K562 (cell line): ENCODE measurements around the gene GALNT15. TPM values are rescaled to one million over a fixed set of nuclear protein-coding genes. Genes with fewer than 3 reads are reported as not detected.
A peak's percentile ranks its signal among the peaks of the same experiment; 100 is the strongest.

Experiments used
- ATAC-seq: fragments of 200-7000 bp; cut with Tn5 transposase; 3 replicates; pipeline ENCODE4 v1.9.1; 2020; ENCODE audit warnings: moderate library complexity
- BruUV-seq: library from RNA; stranded (reverse); fragments of 400-500 nt; replicated peaks from 2 replicates; lab custom pipeline; 2021; lab: Mats Ljungman, UMichigan
- CTCF ChIA-PET: fragments of 300-600 bp; formaldehyde crosslinking; extraction: SDS; loops from one replicate; lab custom pipeline; 2021; ENCODE audit warnings: low intra/inter-chr PET ratio; lab: Yijun Ruan, JAX
- POLR2A ChIA-PET: fragments of 300-600, 350-650 bp; sonication (Branson Sonifier 250); formaldehyde crosslinking; extraction: SDS; loops from one replicate; lab custom pipeline; 2021; ENCODE audit warnings: antibody characterized with exemption, inconsistent platforms; lab: Yijun Ruan, JAX
- DNase-seq, 4 experiments: peaks; one replicate each; pipeline versions ENCODE4 v3.0.0 to v3.0.0-alpha.2; 2011 to 2018; ENCODE audit warnings: low spot score in 3 of 4, mixed read lengths in 3 of 4; ENCODE audit errors: extremely low read depth in 1 of 4
- FAIRE-seq: peaks from 2 replicates; lab custom pipeline; 2011; peaks lifted over from hg19 to GRCh38; lab: Jason Lieb, UNC
- H2AFZ ChIP-seq: 2 replicates; pipeline ENCODE4 v1.6.0; 2011; ENCODE audit warnings: low read depth, low read length, control low read depth, inconsistent platforms
- H3K27ac ChIP-seq: fragments of 200-600 bp; 3 replicates; pipeline ENCODE4 v1.8.0; 2011; ENCODE audit warnings: low read depth, mild to moderate bottlenecking, control low read depth, inconsistent platforms, low read length, moderate library complexity, mixed read lengths; ENCODE audit errors: extremely low read depth
- H3K27me3 ChIP-seq, 2 experiments: fragments of 300-600 bp in 1 of 2; 2 replicates in 1 of 2; 3 replicates in 1 of 2; pipeline versions ENCODE4 v1.6.0 to v1.8.0; 2011; ENCODE audit warnings: inconsistent platforms in 2 of 2, low read length in 2 of 2, mild to moderate bottlenecking in 1 of 2, mixed read lengths in 1 of 2, moderate library complexity in 1 of 2; ENCODE audit not compliant: control insufficient read depth in 2 of 2, insufficient read depth in 2 of 2
- H3K36me3 ChIP-seq: fragments of 300-600 bp; 3 replicates; pipeline ENCODE4 v1.8.0; 2011; ENCODE audit warnings: mild to moderate bottlenecking, low read length, inconsistent platforms; ENCODE audit not compliant: control insufficient read depth, insufficient read depth
- H3K4me1 ChIP-seq, 2 experiments: fragments of 200-600 bp in 1 of 2; replicated peaks in 1 of 2; 2 replicates in 1 of 2; 3 replicates in 1 of 2; pipeline versions ENCODE4 v1.5.1 to v1.8.0; 2011; ENCODE audit warnings: inconsistent platforms in 2 of 2, low read length in 2 of 2, mild to moderate bottlenecking in 1 of 2, mixed read lengths in 1 of 2, moderate library complexity in 1 of 2; ENCODE audit not compliant: control insufficient read depth in 2 of 2, insufficient read depth in 2 of 2
- H3K4me2 ChIP-seq: 2 replicates; pipeline ENCODE4 v1.6.1; 2011; ENCODE audit warnings: low read length, control low read depth, inconsistent platforms, mixed read lengths; ENCODE audit not compliant: insufficient read depth
- H3K4me3 ChIP-seq: fragments of 200-600 bp; sonication (generic), shearing (Covaris generic); 2 replicates; pipeline ENCODE4 v1.5.1; 2016; ENCODE audit warnings: control low read depth, inconsistent platforms
- H3K79me2 ChIP-seq: fragments of 200-600 bp; 3 replicates; pipeline ENCODE4 v1.8.0; 2011; ENCODE audit warnings: low read length, inconsistent platforms; ENCODE audit not compliant: control insufficient read depth, insufficient read depth
- H3K9ac ChIP-seq, 2 experiments: 2 replicates each; pipeline versions ENCODE4 v1.6.0 to v1.6.1; 2011; ENCODE audit warnings: low read depth in 2 of 2, low read length in 2 of 2, control low read depth in 1 of 2, inconsistent platforms in 1 of 2, mild to moderate bottlenecking in 1 of 2, mixed read lengths in 1 of 2; ENCODE audit not compliant: insufficient read depth in 1 of 2
- H3K9me1 ChIP-seq: one replicate; pipeline ENCODE4 v1.6.0; 2011; ENCODE audit warnings: inconsistent platforms, mild to moderate bottlenecking, low read length, moderate library complexity; ENCODE audit not compliant: control insufficient read depth, insufficient read depth
- H3K9me3 ChIP-seq: replicated peaks from 2 replicates; pipeline ENCODE4 v1.5.1; 2011; ENCODE audit warnings: low read depth, low read length, inconsistent platforms; ENCODE audit not compliant: control insufficient read depth, insufficient read depth
- H4K20me1 ChIP-seq: replicated peaks from 2 replicates; pipeline ENCODE4 v1.6.1; 2011; ENCODE audit warnings: low read length, inconsistent platforms, mixed read lengths; ENCODE audit not compliant: control insufficient read depth, insufficient read depth
- DNMT1 ChIP-seq: fragments of 450-650 bp; IDR thresholded peaks from 2 replicates; pipeline ENCODE4 v1.6.1; 2016; ENCODE audit warnings: antibody characterized with exemption, mild to moderate bottlenecking
- RAD21 ChIP-seq, 2 experiments: fragments of 250-450 bp in 1 of 2; fragments of 450-650 bp in 1 of 2; sonication (Bioruptor Pico) in 1 of 2; formaldehyde crosslinking in 1 of 2; IDR thresholded peaks in 1 of 2; conservative IDR thresholded peaks in 1 of 2; 2 replicates each; pipeline versions ENCODE4 v1.4.0 to v1.8.0; 2020 to 2022; ENCODE audit warnings: mild to moderate bottlenecking in 2 of 2, moderate library complexity in 1 of 2
- SAP30 ChIP-seq: fragments of 200-600 bp; sonication (generic); IDR thresholded peaks from 2 replicates; pipeline ENCODE4 v1.6.1; 2012; ENCODE audit warnings: borderline replicate concordance, low read depth, mild to moderate bottlenecking, moderate library complexity, low read length, control low read depth, inconsistent platforms; ENCODE audit not compliant: insufficient read depth, poor library complexity, severe bottlenecking
- SMC3 ChIP-seq: conservative IDR thresholded peaks from 2 replicates; pipeline ENCODE4 v1.6.1; 2011; ENCODE audit warnings: low read depth, low read length, improper control_type of control experiment; ENCODE audit not compliant: insufficient read depth
- WGBS: fragments of 100-300 bp; shearing (Covaris generic); methylation state at CpG from one replicate; pipeline ENCODE4 v1.1.6; 2016; ENCODE audit warnings: low coverage, mixed read lengths; ENCODE audit not compliant: insufficient coverage; ENCODE audit errors: missing lambda C conversion rate; 5-methylcytosine and 5-hydroxymethylcytosine counted together
- in situ Hi-C: fragments of 300-500 bp; cut with MboI; formaldehyde crosslinking; loops from 4 replicates; pipeline ENCODE4 v1.15.0; 2018; ENCODE audit warnings: inconsistent platforms, mixed read lengths
- intact Hi-C: fragments of 100-400 bp; cut with micrococcal nuclease; formaldehyde crosslinking; loops from 2 replicates; pipeline ENCODE4 v1.14.2; 2022
- polyA plus RNA-seq, 8 experiments: library from polyadenylated mRNA; depleted of rRNA in 4 of 8; stranded (reverse) in 5 of 8; unstranded in 3 of 8; fragments of >200 nt; fragmentation: Nextera tagmentation in 2 of 8; fragmentation: Illumina TruSeq in 1 of 8; extraction: Ambion mirVana in 2 of 8; extraction: Trizol in 1 of 8; gene quantifications; 2 replicates each; pipeline versions ENCODE4 v1.2.1 to v1.2.3, GENCODE V29; 2011 to 2014; ENCODE audit warnings: inconsistent platforms in 1 of 8, missing spikeins in 1 of 8
- total RNA-seq, 7 experiments: library from RNA; depleted of rRNA in 6 of 7; stranded (reverse); fragments of >200 nt in 6 of 7; fragmentation: Illumina TruSeq in 2 of 7; extraction: Trizol in 2 of 7; gene quantifications; 2 replicates each; pipeline versions ENCODE4 v1.2.1 to v1.2.3, GENCODE V29; 2011 to 2021; ENCODE audit warnings: low replicate concordance in 1 of 7
- TF ChIP-seq, protein P1 (sequence below): IDR thresholded peaks from 2 replicates; pipeline ENCODE4 v1.6.1; 2011; ENCODE audit warnings: borderline replicate concordance, low read depth, mild to moderate bottlenecking, moderate library complexity, low read length; ENCODE audit not compliant: insufficient read depth, poor library complexity, severe bottlenecking
- TF ChIP-seq, protein P2 (sequence below), 2 experiments: fragments of 450-650 bp; formaldehyde crosslinking in 1 of 2; IDR thresholded peaks; 2 replicates each; pipeline versions ENCODE4 v1.4.0 to v1.6.1; 2014 to 2020; ENCODE audit warnings: mild to moderate bottlenecking in 2 of 2, borderline replicate concordance in 1 of 2, low read depth in 1 of 2
- TF ChIP-seq, protein P3 (sequence below), 3 experiments: IDR thresholded peaks in 2 of 3; conservative IDR thresholded peaks in 1 of 3; 2 replicates each; pipeline ENCODE4 v1.5.1; 2011 to 2012; ENCODE audit warnings: low read length in 3 of 3, mild to moderate bottlenecking in 3 of 3, control low read depth in 2 of 3, improper control_type of control experiment in 1 of 3, inconsistent platforms in 1 of 3, low read depth in 1 of 3, mixed read lengths in 1 of 3, moderate library complexity in 1 of 3; ENCODE audit not compliant: insufficient read depth in 2 of 3

The GALNT15 gene
- total and polyA plus RNA-seq, 9 of the 15 experiments (the other 6 are each of a cell fraction or from before 2014, with no cell fraction given): not detected

DNA sequence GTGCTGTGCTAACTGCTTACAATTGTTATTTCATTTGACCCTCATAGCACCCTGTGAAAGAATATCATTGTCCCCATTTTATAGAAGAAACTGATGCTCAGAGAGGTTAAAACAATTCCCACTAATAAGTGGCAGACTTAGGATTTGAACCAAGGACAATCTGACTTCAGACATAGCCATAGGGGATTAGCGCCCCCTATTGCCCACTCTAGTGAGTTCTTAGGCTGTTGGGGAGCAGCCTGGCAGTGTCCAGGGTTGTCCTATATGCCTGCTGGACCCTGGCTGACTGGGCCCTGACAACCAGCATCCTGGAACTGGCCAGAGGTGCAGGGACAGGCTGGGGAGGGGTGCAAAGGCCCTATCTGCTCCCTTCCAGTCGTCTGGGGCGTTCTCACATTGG, 74.9 kb downstream of the GALNT15 start:
- in situ Hi-C loops: loop anchor here (5.0 to 10.0 kb wide), 3 partner anchors 205 to 625 kb away; no protein-coding TSS in a partner anchor
- peak; percentile 6 for FAIRE-seq
- DNase-seq: peak; percentile 57 to 71 (median 58)
- TF ChIP-seq, protein P1, sequence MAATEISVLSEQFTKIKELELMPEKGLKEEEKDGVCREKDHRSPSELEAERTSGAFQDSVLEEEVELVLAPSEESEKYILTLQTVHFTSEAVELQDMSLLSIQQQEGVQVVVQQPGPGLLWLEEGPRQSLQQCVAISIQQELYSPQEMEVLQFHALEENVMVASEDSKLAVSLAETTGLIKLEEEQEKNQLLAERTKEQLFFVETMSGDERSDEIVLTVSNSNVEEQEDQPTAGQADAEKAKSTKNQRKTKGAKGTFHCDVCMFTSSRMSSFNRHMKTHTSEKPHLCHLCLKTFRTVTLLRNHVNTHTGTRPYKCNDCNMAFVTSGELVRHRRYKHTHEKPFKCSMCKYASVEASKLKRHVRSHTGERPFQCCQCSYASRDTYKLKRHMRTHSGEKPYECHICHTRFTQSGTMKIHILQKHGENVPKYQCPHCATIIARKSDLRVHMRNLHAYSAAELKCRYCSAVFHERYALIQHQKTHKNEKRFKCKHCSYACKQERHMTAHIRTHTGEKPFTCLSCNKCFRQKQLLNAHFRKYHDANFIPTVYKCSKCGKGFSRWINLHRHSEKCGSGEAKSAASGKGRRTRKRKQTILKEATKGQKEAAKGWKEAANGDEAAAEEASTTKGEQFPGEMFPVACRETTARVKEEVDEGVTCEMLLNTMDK: peak; percentile 52
- TF ChIP-seq SAP30 (no peak), RAD21 (CRISPR knock-in tag; conservative IDR thresholded peaks at IDR 0.05 in 1 of 2, IDR thresholded peaks at IDR 0.05 in 1 of 2) (peak; percentile 37 to 59; a peak in 3 of 4 replicates), SMC3 (peak; percentile 34), DNMT1 (no peak)
- TF ChIP-seq, protein P2, sequence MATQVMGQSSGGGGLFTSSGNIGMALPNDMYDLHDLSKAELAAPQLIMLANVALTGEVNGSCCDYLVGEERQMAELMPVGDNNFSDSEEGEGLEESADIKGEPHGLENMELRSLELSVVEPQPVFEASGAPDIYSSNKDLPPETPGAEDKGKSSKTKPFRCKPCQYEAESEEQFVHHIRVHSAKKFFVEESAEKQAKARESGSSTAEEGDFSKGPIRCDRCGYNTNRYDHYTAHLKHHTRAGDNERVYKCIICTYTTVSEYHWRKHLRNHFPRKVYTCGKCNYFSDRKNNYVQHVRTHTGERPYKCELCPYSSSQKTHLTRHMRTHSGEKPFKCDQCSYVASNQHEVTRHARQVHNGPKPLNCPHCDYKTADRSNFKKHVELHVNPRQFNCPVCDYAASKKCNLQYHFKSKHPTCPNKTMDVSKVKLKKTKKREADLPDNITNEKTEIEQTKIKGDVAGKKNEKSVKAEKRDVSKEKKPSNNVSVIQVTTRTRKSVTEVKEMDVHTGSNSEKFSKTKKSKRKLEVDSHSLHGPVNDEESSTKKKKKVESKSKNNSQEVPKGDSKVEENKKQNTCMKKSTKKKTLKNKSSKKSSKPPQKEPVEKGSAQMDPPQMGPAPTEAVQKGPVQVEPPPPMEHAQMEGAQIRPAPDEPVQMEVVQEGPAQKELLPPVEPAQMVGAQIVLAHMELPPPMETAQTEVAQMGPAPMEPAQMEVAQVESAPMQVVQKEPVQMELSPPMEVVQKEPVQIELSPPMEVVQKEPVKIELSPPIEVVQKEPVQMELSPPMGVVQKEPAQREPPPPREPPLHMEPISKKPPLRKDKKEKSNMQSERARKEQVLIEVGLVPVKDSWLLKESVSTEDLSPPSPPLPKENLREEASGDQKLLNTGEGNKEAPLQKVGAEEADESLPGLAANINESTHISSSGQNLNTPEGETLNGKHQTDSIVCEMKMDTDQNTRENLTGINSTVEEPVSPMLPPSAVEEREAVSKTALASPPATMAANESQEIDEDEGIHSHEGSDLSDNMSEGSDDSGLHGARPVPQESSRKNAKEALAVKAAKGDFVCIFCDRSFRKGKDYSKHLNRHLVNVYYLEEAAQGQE (IDR thresholded peaks at IDR 0.05; ENCODE audit: borderline replicate concordance): 0 out of 2 replicates have a peak, but pooled peaks have one; percentile 6
- TF ChIP-seq, protein P2 (CRISPR knock-in tag; IDR thresholded peaks at IDR 0.05; ENCODE audit: low read depth): no peak
- TF ChIP-seq, protein P3, sequence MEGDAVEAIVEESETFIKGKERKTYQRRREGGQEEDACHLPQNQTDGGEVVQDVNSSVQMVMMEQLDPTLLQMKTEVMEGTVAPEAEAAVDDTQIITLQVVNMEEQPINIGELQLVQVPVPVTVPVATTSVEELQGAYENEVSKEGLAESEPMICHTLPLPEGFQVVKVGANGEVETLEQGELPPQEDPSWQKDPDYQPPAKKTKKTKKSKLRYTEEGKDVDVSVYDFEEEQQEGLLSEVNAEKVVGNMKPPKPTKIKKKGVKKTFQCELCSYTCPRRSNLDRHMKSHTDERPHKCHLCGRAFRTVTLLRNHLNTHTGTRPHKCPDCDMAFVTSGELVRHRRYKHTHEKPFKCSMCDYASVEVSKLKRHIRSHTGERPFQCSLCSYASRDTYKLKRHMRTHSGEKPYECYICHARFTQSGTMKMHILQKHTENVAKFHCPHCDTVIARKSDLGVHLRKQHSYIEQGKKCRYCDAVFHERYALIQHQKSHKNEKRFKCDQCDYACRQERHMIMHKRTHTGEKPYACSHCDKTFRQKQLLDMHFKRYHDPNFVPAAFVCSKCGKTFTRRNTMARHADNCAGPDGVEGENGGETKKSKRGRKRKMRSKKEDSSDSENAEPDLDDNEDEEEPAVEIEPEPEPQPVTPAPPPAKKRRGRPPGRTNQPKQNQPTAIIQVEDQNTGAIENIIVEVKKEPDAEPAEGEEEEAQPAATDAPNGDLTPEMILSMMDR (IDR thresholded peaks at IDR 0.05 in 2 of 3, conservative IDR thresholded peaks at IDR 0.05 in 1 of 3; ENCODE audit: insufficient read depth in 2 of 3, low read depth in 1 of 3, low read length in 3 of 3): peak; percentile 53 to 84 (median 79)

More for the DNA sequence above, 74.9 kb downstream of the GALNT15 start:
- H2AFZ ChIP-seq: no peak overlapping the region
- peak; percentile 83 for ATAC-seq
- 0 out of 2 replicates have a peak, but pooled peaks cover 5% of the 10 kb centered on the region for H4K20me1 ChIP-seq
- intact Hi-C loops: loop anchor here (1.0 kb wide), 1 partner anchor 301 kb away; no protein-coding TSS in a partner anchor
- no peak overlapping the region for H3K27ac ChIP-seq
- H3K9me1 ChIP-seq: no peaks in the 10 kb centered on the region
- H3K4me1 ChIP-seq: peaks cover 3 to 4% of the 10 kb centered on the region in 2 experiments; a peak in 2 of 5 replicates
- no peaks in the 10 kb centered on the region for H3K36me3 ChIP-seq
- ChIA-PET POLR2A (no interaction called here), CTCF (interaction anchor here (4.7 kb wide), 1 partner anchor 201 kb away, joined by 31 read pairs; no protein-coding TSS in a partner anchor)
- H3K4me2 ChIP-seq: no peak overlapping the region
- WGBS: 0% methylated on average over 3 of the region's 3 CpGs
- H3K4me3 ChIP-seq: no peak overlapping the region
- no peaks in the 10 kb centered on the region for H3K79me2 ChIP-seq
- no TSS peak for BruUV-seq
- H3K9ac ChIP-seq: no peak overlapping the region
- H3K9me3 ChIP-seq: no peaks in the 10 kb centered on the region
- peaks cover 8 to 31% of the 10 kb centered on the region in 2 experiments for H3K27me3 ChIP-seq
